ENCODE measurements around the gene MED12L. TPM values are rescaled to one million over a fixed set of nuclear protein-coding genes. Genes with fewer than 3 reads are reported as not detected.

Gene MED12L
- total RNA-seq, 4 donors from 2014 or later, result 0.12 to 0.77 (median 0.21) TPM

- H3K9me3 ChIP-seq, result no peaks in the 10 kb centered on the region
- H3K36me3 ChIP-seq, result no peaks in the 10 kb centered on the region
- ATAC-seq, result no peak
- H3K27ac ChIP-seq, result no peak overlapping the region
- H3K4me3 ChIP-seq, result no peak overlapping the region
- no peaks in the 10 kb centered on the region for H3K4me1 ChIP-seq
- TF ChIP-seq EP300 (IDR thresholded peaks at IDR 0.05) (no peak), POLR2A (IDR thresholded peaks at IDR 0.05) (no peak), CTCF (IDR thresholded peaks at IDR 0.05) (no peak), POLR2AphosphoS5 (IDR thresholded peaks at IDR 0.05) (no peak)
- 83 to 93% methylated on average over 2 of the region's 2 CpGs for WGBS, 2 donors (ENCODE audit: low coverage in 1 of 2)
- H3K27me3 ChIP-seq, result no peaks in the 10 kb centered on the region
Observed at GRCh38 chr3:151120409-151120808, 34.9 kb downstream of the MED12L start.

- no peak for ATAC-seq
- no peak for TF ChIP-seq CTCF (IDR thresholded peaks at IDR 0.05)
- TF ChIP-seq POLR2A (IDR thresholded peaks at IDR 0.05), result no peak
- TF ChIP-seq POLR2AphosphoS5 (IDR thresholded peaks at IDR 0.05), result no peak
- TF ChIP-seq EP300 (IDR thresholded peaks at IDR 0.05), result no peak
- no peaks in the 10 kb centered on the region for H3K9me3 ChIP-seq
- H3K36me3 ChIP-seq, result no peaks in the 10 kb centered on the region
- H3K4me1 ChIP-seq, result no peaks in the 10 kb centered on the region
- no peak overlapping the region for H3K4me3 ChIP-seq
- H3K27me3 ChIP-seq, result no peaks in the 10 kb centered on the region
- 80 to 83% methylated on average over 2 of the region's 2 CpGs for WGBS, 2 donors (ENCODE audit: low coverage in 1 of 2)
- H3K27ac ChIP-seq, result no peak overlapping the region
Observed at GRCh38 chr3:151121016-151121415, 35.6 kb downstream of the MED12L start.

GRCh38 chr3:151123827-151124226 lies 38.4 kb downstream of the MED12L start:
- Histone ChIP-seq H3K9me3 (no peaks in the 10 kb centered on the region), H3K27me3 (no peaks in the 10 kb centered on the region), H3K4me1 (no peaks in the 10 kb centered on the region), H3K4me3 (no peak overlapping the region), H3K36me3 (no peaks in the 10 kb centered on the region), H3K27ac (no peak overlapping the region)
- TF ChIP-seq CTCF (IDR thresholded peaks at IDR 0.05), result no peak
- TF ChIP-seq POLR2A (IDR thresholded peaks at IDR 0.05), result no peak
- TF ChIP-seq POLR2AphosphoS5 (IDR thresholded peaks at IDR 0.05), result no peak
- no peak for TF ChIP-seq EP300 (IDR thresholded peaks at IDR 0.05)
- ATAC-seq, result no peak

- 98 to 100% methylated on average over 4 of the region's 4 CpGs for WGBS, 2 donors (ENCODE audit: low coverage in 1 of 2)
- Histone ChIP-seq H3K4me1 (no peaks in the 10 kb centered on the region), H3K9me3 (no peaks in the 10 kb centered on the region), H3K27ac (no peak overlapping the region), H3K27me3 (no peaks in the 10 kb centered on the region), H3K4me3 (no peak overlapping the region), H3K36me3 (no peaks in the 10 kb centered on the region)
- ATAC-seq, result no peak
- TF ChIP-seq POLR2A (IDR thresholded peaks at IDR 0.05) (no peak), EP300 (IDR thresholded peaks at IDR 0.05) (no peak)
Observed at GRCh38 chr3:151124476-151124875, 39.0 kb downstream of the MED12L start.

- Histone ChIP-seq H3K36me3 (no peaks in the 10 kb centered on the region), H3K4me1 (no peaks in the 10 kb centered on the region), H3K27ac (no peak overlapping the region), H3K27me3 (no peaks in the 10 kb centered on the region), H3K9me3 (no peaks in the 10 kb centered on the region), H3K4me3 (no peak overlapping the region)
- TF ChIP-seq CTCF (IDR thresholded peaks at IDR 0.05) (no peak), POLR2A (IDR thresholded peaks at IDR 0.05) (no peak), EP300 (IDR thresholded peaks at IDR 0.05) (no peak), POLR2AphosphoS5 (IDR thresholded peaks at IDR 0.05) (no peak)
- 95 to 100% methylated on average over 2 to 7 of the region's 8 CpGs for WGBS, 2 donors (ENCODE audit: low coverage in 1 of 2)
- no peak for ATAC-seq
Observed at GRCh38 chr3:151130428-151130827, 45.0 kb downstream of the MED12L start.

Data from gastroesophageal sphincter (tissue), 4 donors.